C4-2B (cell line): ENCODE measurements around the gene NBEAL1.

Source experiments
- CTCF ChIP-seq: fragments of 450-650 bp; conservative IDR thresholded peaks from 2 replicates; pipeline ENCODE4 v1.5.1; 2017; ENCODE audit warnings: mild to moderate bottlenecking
- ZFX ChIP-seq: fragments of 450-650 bp; IDR thresholded peaks from 2 replicates; pipeline ENCODE4 v1.6.1; 2017

GRCh38 chr2:203237346-203238238, 222.9 kb downstream of the NBEAL1 start:
- TF ChIP-seq CTCF (no peak), ZFX (no peak)
